ENCODE data around the gene MORN1.

DNA sequence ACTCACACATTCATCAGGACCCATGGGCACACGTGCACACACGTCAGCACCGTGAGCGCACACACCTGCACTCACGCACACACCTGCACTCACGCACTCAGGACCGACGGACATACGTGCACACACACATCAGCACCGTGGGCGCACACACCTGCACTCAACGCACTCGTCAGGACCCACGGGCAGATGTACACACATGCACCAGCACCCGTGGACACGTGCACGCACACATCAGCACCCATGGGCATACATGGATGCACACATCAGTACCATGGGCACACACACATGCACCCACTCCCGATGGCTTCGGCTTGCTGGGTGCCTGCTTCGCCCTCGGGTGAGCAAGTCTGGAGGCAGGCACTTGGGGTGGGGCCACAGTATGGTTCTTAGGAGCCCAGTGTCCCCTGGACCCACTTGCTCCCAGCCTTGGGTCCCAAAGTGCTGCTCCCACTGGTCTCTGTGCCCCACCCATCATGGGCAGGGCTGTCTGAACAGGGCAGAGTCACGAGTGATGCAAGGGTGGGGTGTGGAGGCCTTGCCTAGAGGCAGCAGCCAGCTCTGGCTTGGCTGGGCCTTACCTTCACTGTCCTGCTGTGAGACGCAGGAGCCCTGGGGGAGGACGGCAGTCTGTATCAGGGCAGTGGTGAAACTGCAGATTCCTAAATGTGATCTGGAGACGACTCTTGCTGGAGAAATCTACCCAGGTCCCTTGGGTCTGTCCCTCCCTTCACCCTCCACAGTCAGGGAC is 113.4 kb downstream of the MORN1 start:
- TF ChIP-seq EZH2 (IDR thresholded peaks at IDR 0.05; ENCODE audit: borderline replicate concordance, low read length), result no peak
- TF ChIP-seq, protein P1, sequence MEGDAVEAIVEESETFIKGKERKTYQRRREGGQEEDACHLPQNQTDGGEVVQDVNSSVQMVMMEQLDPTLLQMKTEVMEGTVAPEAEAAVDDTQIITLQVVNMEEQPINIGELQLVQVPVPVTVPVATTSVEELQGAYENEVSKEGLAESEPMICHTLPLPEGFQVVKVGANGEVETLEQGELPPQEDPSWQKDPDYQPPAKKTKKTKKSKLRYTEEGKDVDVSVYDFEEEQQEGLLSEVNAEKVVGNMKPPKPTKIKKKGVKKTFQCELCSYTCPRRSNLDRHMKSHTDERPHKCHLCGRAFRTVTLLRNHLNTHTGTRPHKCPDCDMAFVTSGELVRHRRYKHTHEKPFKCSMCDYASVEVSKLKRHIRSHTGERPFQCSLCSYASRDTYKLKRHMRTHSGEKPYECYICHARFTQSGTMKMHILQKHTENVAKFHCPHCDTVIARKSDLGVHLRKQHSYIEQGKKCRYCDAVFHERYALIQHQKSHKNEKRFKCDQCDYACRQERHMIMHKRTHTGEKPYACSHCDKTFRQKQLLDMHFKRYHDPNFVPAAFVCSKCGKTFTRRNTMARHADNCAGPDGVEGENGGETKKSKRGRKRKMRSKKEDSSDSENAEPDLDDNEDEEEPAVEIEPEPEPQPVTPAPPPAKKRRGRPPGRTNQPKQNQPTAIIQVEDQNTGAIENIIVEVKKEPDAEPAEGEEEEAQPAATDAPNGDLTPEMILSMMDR (IDR thresholded peaks at IDR 0.05; ENCODE audit: low read length), result no peak

All from OCI-LY1 (cell line).